ENCODE data around the gene KLF5. TPM values are rescaled to one million over a fixed set of nuclear protein-coding genes. Genes with fewer than 3 reads are reported as not detected.

KLF5 gene
- polyA plus RNA-seq, 1 donor: 27.8 TPM

DNA sequence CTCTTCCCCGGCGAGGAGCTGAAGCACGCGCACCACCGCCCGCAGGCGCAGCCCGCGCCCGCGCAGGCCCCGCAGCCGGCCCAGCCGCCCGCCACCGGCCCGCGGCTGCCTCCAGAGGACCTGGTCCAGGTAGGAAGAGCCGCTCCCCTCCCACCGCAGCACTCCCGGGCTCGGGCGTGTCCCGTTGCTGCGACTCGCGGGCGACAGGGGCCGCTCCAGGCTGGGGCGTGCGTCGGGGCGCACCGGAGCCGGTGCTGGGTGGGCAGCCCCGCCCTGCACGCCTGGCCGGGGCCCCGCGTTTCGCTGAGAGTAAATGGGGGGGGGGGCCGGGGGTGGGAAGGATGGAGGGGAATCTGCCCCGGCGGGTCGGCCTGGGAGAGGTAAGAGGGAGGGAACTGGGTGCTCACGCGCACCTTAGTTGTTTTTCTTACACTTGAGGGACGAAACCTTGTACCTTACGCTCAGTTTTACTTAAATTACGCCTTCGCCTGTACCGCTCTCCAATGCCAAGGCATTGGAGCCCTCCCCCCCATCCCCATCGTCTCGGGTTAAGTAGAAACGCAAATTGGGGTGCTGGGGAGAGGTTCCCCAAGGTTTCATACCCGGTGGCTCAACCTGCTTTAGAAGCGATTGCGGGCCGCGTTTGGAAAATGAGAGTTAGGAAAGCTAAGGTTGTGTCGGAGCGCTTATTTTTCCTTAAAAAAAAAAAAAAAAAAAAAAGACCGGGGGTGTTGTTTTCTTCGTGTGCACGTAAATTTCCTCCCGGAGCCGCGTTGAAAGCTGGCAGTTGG is 850 bp downstream of the KLF5 start:
- no peak for DNase-seq (ENCODE audit: low read depth)

DNA sequence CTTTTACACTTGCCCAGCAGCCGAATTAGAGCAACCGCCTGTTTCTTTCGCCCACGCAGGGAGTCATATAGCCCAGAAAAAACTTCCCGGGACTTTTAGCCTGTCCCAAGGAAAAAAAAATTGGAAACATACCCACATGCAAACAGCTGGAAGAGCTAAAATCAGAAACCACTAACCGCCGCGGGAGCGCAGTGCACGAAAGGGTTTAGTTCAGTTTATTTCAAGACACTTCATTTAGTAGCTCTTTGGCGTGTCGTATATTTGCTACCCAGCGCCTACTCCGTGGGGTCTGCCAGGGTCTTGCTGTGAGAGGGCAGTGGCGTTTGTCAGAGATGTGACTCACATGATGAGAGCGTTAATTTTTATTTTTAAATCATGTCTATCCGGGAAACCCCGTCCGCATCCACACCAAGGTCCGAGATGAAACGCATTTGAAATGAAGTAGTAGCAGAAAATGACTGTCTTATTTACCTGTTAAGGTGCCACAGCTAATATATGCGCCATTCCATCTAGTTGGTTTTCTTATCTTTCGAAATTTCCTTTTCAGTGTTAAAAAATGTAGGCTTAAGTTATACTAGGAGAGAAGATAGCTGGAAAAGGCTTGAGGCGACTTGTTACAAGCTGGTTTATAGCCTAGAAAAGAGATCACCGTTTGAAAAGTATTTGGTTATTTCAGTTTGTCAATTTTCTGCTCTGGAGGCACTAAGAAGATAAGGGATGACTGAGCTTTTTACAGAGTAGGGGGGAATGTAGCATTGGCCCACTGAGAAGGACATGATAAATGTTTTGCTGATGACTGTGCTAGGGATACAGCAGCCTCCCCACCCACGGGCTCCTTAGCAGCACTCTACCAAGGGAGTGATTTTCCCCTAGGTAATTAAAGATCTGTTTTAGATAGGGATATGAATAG is 1.7 kb downstream of the KLF5 start:
- DNase-seq (ENCODE audit: low read depth): peak; percentile 39

DNA sequence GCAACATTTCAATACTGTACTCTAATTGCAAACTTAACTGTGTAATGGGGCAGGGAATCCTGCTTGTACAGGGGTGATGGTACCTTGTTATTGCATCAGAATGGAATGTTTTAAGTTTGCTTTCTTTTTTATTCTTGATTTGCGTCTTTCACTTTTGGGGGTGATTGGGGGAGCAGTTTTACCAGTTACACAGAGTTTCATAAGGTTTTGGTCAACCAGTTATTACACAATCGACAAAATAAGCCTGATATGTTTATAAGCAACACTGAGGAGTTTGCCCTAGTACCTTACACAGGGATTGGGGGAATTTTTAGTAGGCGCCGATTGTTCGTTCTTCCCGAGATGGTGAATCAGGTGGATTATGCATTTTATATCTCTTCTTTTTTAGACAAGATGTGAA is 2.7 kb downstream of the KLF5 start:
- no peak for DNase-seq (ENCODE audit: low read depth)

DNA sequence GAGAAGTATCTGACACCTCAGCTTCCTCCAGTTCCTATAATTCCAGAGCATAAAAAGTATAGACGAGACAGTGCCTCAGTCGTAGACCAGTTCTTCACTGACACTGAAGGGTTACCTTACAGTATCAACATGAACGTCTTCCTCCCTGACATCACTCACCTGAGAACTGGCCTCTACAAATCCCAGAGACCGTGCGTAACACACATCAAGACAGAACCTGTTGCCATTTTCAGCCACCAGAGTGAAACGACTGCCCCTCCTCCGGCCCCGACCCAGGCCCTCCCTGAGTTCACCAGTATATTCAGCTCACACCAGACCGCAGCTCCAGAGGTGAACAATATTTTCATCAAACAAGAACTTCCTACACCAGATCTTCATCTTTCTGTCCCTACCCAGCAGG is 3.1 kb downstream of the KLF5 start:
- no peak for DNase-seq (ENCODE audit: low read depth)

DNA sequence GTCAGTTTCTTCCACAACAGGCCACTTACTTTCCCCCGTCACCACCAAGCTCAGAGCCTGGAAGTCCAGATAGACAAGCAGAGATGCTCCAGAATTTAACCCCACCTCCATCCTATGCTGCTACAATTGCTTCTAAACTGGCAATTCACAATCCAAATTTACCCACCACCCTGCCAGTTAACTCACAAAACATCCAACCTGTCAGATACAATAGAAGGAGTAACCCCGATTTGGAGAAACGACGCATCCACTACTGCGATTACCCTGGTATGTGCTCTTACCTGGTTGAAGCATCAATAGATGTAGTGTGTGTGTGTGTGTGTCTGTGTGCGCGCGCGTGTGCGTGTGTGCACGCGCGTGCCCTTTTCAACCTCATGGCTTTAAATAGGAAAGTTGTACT is 3.7 kb downstream of the KLF5 start:
- no peak for DNase-seq (ENCODE audit: low read depth)

DNA sequence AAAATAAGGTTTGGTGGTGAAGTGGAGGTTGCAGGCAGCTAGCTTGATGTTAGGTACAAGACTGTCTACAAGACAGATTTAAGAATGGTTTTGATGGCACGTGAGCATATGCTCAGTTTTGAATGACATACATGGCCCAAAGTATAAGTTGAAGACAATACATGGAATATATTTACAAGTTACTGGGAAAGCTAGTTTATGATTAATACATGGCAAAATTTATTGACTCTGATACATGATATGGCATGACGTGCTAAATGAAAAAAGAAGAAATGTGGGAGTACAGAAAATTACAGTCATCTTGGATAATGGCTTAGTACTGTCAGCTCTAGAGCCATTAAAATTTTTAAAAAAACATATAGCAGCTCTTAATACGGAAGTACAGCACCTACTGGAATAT is 4.4 kb downstream of the KLF5 start:
- no peak for DNase-seq (ENCODE audit: low read depth)

DNA sequence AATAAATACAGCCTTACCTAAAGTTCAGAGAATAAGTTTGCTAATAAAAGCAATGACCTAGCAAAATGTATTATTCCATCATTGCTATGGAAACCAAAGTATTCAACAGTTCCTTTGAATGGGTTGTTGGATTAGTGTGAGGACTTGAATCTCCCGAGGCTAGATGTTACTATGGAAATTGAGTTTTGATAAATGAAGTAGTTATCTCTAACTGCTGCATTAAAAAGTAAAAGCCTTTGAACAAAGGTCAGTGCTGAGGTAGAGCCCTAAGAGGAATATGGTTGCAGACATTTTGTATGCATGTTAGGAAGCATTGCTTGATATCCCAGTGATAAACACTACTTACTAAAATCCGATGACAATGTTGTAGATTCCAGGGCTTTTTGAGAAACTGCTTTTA is 6.2 kb downstream of the KLF5 start:
- DNase-seq (ENCODE audit: low read depth): no peak

DNA sequence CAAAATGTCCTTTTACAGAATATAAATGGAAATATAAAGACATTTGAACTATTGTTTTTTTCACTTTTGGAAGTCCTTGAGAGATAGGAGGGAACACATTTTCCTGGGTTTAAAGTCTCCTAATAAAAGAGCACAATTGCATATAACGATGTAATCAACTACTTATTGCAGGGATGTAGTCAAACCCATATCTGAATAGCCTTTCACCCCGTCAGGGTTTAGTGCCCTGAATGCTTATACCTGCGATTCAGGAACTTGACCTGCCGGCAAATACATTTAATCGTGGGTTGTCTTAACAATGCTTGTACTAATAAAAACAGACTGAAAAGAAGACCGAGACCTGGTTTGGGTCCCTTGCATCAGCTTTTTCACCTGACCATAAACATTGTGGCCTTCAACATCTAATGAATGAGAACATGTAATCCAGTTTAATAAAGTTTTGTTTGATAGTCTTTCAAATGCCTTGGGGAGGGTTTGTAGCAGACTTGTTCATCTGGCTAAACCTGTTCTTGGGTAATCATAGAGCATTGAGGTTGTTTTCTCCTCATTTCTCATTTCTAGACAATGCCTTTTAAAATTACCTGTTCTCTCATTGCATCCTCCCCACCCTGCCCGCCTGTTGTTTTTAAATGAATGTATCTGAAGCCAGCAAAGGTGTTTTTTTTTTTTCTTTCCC is 7.0 kb downstream of the KLF5 start:
- DNase-seq (ENCODE audit: low read depth): no peak

DNA sequence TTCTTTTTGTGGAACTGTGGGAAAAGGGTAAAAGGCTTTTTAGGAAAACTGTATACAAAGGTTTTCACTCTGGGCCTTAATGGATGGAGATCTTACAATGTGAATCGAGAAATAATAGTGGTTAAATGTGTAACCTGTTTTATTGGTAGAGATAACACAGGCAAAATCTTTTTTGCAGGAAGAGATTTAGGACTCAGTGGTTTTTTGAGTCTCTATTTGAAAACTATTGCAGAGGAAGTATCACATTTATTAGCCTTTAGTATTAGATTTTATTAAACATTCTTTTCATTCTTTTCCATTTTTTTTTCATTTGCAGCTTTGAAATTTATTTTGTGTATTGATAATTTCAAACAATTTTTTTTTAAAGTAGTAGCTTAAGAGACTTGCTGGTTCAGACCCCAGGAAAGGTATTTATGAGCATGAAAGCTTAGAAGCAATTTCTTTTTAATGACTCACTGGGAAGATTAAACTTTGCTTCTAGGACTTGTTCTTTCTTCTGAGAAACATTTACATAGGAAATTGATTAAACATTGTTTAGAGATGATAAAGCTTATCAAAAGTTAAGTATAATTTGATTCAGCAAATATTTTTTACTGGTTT is 10.5 kb downstream of the KLF5 start:
- DNase-seq (ENCODE audit: low read depth): no peak

DNA sequence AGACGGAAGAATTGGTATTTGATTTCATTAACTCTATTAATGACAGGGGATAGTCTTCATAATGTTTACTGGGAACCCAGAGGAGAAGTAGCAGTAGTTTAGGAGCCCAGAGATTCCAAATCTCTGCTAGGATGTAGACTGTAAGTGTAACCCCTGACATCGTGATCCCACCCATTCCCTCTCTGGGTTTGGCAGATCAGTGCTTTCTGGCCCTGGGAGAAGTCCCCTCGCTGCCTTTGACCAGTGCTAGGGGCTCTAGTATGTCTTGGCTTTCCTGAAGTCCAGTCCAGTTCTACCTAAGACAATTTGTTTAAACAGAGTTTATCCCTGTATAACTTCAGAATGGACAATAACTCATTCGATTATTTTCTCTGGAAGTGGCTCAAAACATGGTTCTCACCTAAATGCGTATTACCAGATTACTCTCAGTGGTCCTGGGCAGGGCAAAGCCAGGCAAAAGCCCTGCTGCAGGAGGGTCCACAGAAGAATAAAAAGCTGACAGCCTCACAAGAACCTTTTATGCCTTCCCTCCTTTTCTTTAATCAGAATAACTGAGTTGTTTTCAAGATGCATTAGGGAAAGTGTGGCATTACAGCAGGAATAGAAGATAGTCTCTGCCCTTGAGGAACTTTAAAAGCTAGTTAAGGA is 11.8 kb downstream of the KLF5 start:
- no peak for DNase-seq (ENCODE audit: low read depth)

DNA sequence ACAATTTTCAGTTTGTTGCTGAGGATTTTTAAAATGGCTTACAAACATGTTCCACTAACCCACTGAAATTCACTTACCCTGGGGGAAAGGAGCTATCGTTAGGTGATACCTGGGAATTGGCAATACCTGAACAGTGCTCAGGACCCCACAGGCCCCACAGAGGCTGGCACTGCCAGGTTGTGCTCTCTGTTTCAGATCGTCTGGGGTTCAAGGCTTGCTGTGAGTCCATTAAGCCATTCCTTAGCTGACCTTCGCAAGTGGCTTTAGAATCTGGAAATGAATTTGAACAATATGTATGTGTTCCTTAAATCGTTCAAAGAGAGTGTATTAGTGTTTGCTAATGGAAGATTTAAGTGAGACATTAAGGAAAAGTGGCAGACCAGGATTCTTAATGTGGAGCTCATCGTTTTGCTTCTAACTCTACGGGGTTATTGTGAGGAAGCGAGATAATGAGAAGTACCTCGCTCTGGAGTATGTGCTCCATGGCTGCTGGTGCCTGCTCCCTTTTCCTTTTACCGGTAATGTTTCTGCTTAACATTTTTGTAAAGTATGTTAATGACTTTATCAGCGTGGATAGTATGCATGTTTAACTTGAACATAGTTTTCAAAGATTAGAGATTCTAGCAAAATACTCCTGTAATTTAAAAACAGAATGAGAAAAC is 13.6 kb downstream of the KLF5 start:
- DNase-seq (ENCODE audit: low read depth): no peak

DNA sequence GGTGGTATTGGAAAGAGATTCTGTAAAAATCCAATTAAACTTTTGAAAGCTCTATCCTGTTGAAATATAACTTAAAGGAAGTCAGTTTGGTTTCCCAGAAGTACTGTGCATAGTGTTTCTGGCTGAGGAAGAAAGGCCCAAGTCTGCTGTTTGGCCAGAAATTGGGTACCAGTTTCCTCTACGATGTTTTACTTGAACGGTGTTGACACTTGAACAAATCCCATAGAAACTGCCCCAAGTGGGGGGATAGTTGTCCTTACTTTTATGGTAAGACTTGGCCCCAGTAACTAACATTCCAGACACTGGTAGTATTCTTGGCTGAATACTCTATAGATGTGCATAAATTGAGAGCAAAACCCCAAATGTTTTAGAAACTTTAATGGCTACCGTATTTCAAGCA is 14.2 kb downstream of the KLF5 start:
- no peak for DNase-seq (ENCODE audit: low read depth)

DNA sequence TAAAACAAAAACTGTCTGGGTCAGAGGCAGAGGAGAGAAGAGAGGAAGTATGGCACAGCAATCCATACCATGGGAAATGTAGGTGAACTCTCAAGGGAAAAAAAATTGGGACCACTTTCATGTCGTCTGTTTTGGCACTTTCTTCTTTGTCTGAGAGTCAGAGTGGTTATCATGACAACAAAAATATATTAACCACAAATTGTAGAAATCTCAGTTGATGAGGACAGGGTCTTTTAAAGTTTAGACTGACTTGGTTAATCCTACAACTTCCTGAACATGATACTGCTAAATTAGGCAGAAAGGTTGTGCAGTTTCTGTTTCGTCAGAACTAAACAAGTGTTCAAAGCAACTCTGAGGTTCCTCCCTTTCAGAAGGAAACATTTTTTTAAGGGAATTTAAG is 15.2 kb downstream of the KLF5 start:
- no peak for DNase-seq (ENCODE audit: low read depth)

DNA sequence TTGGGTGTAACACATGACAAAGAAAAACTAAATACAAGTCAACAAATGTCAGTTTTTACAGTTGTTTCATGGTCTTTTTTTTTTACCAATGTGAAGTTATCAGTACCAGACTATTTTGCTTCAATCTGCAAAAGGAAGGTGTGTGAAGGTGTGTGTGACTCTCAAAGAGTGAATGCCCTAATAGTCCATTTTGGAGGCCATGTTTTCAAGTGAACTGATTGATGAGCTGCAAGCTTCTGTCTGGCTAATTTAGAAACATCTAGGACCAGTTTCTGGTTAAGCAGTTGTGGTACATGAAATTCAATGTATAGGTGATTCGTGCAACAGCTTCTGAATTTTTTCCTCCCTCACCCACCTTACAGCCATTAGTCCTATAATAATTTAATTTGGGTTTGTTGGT is 16.1 kb downstream of the KLF5 start:
- no peak for DNase-seq (ENCODE audit: low read depth)

DNA sequence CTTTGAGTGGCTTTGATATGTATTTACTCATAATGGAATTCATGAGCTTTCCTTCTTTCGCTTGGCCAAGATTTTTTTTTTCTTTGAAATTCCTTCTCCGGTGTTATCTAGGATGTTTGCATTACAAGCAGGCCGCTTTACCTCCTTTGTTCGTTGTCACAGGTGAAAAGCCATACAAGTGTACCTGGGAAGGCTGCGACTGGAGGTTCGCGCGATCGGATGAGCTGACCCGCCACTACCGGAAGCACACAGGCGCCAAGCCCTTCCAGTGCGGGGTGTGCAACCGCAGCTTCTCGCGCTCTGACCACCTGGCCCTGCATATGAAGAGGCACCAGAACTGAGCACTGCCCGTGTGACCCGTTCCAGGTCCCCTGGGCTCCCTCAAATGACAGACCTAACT is 16.7 kb downstream of the KLF5 start:
- DNase-seq (ENCODE audit: low read depth): no peak

DNA sequence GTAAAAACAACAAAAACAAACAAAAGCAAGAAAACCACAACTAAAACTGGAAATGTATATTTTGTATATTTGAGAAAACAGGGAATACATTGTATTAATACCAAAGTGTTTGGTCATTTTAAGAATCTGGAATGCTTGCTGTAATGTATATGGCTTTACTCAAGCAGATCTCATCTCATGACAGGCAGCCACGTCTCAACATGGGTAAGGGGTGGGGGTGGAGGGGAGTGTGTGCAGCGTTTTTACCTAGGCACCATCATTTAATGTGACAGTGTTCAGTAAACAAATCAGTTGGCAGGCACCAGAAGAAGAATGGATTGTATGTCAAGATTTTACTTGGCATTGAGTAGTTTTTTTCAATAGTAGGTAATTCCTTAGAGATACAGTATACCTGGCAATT is 17.1 kb downstream of the KLF5 start:
- DNase-seq (ENCODE audit: low read depth): no peak

DNA sequence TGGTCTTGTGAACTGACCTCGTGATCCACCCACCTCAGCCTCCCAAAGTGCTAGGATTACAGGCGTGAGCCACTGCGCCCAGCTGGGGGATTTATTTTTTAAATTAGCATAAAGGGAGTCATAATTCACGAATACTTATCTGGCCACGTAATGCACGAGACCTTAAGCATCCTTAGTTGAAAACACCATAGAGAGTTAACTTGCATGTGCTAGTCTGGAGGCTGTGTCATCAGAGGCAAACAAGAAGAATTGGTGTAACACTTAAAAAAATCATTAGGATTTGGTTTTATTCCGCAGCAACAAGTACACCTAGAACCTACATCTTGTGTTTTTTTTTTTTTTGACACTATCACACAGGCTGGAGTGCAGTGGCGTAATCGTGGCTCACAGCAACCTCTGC is 19.1 kb downstream of the KLF5 start:
- no peak for DNase-seq (ENCODE audit: low read depth)

DNA sequence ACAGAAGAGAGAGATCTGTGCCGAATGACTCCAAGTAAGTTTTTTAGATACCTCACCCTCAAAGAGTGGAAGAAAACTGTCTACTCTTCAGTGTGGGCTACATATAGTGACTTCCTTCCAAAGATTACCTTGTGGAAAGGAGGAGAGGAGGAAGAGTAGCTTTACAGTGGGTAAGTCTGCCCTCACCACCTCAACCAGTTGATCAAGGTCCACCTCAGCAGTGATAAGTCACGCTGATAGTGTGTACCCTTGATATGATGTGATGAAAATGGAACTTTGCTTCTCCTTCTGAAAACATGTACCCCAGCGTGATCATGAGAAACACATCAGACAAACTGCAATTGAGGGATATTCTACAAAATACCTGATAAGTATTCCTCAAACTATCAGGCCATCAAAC is 20.6 kb downstream of the KLF5 start:
- no peak for DNase-seq (ENCODE audit: low read depth)

DNA sequence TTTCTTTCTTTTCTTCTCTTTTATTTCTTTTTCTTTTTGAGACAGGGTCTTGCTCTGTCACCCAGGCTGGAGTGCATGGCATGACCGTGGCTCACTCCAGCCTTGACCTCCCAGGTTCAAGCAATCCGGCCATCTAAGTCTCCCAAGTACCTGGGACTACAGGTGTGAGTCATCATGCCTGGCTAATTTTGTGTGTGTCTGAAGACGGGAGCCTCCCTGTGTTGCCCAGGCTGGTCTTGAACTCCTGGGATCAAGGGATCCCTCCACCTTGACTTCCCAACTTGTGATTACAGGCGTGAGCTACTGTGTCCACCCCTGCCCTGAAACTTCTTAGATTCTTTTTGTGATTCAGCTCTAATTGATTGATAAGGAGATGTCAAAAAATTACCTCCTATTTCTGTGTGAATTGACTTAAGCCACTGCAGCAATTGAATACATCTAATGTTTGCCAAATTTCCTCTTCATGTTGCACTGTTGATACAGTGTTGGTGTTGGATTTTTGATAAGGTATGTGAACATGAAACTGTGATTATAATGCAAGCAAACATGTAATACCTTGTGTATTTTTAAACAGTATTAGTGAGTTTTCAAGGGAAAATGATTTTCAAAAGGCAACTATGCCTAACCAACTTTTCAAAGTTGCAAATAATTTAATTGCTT is 22.6 kb downstream of the KLF5 start:
- no peak for DNase-seq (ENCODE audit: low read depth)

DNA sequence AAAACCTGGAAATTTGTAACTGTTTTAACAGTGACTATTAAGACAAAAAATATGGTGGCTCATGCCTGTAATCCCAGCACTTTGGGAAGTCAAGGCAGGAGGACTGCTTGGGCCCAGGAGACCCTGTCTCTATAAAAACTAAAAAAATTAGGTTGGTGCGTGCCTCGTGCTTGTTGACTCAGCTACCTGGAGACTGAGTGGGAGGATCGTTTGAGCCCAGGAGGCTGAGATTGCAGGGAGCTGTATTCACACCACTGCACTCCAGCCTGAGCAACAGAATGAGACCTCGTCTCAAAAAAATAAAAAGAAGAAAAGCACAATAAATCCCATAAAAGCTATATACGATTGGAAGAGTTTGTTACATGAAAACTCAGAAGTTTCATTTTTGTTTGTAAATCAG is 23.7 kb downstream of the KLF5 start:
- no peak for DNase-seq (ENCODE audit: low read depth)

DNA sequence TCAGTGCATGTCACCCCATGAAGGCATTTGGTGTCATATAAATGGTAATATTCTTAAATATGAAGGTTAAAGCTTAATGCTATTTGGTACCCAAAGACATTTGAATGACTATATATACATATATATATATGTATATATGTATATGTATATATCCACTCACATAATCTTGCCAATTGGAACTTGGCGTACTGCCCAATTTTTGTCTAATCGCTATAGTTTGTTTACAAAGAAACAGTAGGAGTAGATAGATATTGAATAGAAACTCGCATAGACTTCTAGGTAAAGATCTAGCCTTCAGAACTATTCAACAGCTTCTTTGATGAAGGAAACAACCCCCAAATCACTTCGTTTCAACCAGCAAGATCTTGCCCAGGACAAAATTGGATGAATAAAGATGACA is 24.1 kb downstream of the KLF5 start:
- DNase-seq (ENCODE audit: low read depth): no peak
